GM12865 (cell line): Measurements from ENCODE around the gene VRK1.

Experiments
- DNase-seq: peaks from one replicate; pipeline ENCODE4 v3.0.0; 2010; ENCODE audit warnings: low read depth
- H3K4me3 ChIP-seq: 2 replicates; pipeline ENCODE4 v1.5.1; 2011; ENCODE audit warnings: mild to moderate bottlenecking, low read depth, low read length, control low read depth
- TF ChIP-seq, protein P1 (sequence below): IDR thresholded peaks from 2 replicates; pipeline ENCODE4 v1.5.1; 2011; ENCODE audit warnings: low read length, control low read depth, low read depth, inconsistent platforms; ENCODE audit not compliant: insufficient read depth; ENCODE audit errors: missing control alignments

VRK1 gene

DNA sequence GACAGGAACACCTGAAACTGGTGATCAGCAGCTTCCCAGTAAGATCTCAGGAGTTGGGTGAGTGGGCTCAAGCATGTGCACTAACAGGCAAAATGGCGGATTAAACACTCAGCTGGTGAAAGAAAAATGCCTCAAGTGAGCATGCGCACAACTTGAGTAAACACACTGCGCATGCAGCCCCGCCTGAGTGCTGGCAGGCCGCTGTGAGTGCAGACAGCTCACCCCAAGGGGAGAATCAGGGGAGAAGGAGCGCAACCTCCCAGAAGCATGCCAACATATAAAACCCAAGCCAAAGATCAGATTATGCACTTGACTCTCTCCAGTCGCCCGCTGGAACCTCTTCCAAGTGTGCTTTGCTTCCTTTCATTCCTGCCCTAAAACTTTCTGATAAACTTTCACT lies 125.8 kb downstream of the VRK1 start:
- TF ChIP-seq, protein P1, sequence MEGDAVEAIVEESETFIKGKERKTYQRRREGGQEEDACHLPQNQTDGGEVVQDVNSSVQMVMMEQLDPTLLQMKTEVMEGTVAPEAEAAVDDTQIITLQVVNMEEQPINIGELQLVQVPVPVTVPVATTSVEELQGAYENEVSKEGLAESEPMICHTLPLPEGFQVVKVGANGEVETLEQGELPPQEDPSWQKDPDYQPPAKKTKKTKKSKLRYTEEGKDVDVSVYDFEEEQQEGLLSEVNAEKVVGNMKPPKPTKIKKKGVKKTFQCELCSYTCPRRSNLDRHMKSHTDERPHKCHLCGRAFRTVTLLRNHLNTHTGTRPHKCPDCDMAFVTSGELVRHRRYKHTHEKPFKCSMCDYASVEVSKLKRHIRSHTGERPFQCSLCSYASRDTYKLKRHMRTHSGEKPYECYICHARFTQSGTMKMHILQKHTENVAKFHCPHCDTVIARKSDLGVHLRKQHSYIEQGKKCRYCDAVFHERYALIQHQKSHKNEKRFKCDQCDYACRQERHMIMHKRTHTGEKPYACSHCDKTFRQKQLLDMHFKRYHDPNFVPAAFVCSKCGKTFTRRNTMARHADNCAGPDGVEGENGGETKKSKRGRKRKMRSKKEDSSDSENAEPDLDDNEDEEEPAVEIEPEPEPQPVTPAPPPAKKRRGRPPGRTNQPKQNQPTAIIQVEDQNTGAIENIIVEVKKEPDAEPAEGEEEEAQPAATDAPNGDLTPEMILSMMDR, result no peak
- H3K4me3 ChIP-seq, result no peak overlapping the region
- no peak for DNase-seq

DNA sequence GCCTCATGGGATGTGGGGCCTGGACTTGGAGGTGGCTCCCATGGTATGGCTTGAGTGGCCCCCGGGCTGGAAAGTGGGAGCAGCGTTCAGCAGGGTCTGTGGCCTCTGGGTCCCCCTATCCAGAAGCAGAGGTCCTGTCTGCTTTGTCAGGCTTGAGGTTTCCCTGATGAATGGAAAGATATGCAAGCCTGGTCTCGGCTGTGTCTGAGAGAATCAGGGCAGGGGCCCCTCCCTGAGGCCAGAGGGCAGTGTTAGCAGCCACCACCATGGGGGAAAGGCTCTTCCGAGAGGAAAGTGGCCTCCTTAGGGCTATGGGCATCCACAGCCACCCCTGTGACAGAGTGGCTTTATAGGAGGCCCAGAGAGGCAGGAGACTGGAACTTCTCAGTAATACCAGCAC lies 128.2 kb downstream of the VRK1 start:
- TF ChIP-seq, protein P1, result no peak
- no peak for DNase-seq
- H3K4me3 ChIP-seq, result no peak overlapping the region

DNA sequence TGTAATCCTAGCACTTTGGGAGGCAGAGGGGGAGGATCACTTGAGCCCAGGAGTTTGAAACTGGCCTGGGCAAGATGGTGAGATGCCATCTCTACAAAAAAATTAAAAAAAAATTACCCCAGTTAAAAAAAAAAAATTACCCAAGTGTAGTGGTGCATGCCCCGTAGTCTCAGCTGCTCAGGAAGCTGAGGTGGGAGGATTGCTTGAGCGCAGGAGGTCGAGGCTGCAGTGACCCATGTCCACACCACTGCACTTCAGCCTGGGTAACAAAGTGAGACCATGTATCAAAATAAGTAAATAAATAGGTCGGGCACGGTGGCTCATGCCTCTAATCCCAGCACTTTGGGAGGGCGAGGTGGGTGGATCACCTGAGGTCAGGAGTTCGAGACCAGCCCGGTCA lies 128.8 kb downstream of the VRK1 start:
- H3K4me3 ChIP-seq, result no peak overlapping the region
- TF ChIP-seq, protein P1, result no peak
- peak; percentile 21 for DNase-seq

DNA sequence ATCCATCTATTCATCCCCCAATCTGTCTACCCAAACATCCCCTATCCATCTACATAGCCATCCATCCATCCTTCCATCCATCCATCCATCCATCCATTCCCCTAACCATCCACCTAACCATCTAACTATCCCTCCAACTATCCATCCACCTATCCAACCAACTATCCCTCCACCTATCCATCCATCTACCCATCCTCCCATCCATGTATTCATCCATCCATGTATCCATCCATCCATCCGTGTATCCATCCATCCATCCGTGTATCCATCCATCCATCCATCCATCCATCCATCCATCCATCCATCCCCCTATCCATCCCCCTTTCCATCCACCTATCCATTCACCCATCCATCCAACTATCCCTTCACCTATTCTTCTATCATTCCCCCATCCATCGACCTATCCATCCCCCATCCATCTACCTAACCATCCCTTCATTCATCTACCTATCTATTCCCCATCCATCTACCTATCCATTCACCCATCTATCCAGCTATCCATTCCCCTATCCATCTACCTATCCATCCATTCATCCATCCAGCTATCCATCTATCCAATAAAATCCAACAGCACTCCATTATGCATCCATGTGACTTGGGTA lies 131.7 kb downstream of the VRK1 start:
- no peak overlapping the region for H3K4me3 ChIP-seq
- TF ChIP-seq, protein P1, result no peak

DNA sequence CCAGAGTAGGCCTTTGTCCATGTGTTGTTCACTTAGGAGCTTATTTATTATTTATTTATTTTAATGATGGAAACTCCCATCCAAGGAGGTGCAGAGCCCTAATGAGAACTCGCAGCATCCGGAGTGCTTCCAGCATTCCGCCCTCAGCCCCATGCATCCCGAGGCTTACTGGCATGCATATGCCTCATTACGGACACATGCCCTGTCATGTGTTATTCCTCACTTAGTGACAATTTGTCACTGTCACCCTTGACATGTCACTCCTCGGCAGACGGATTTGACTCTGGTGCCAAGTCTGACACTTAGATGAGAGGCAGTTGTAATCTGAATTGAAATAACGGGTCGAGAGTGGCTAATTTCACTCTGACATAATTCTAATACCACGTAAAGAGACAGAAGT lies 132.8 kb downstream of the VRK1 start:
- TF ChIP-seq, protein P1, result no peak
- no peak overlapping the region for H3K4me3 ChIP-seq
- DNase-seq, result no peak

More for the DNA sequence above, 131.7 kb downstream of the VRK1 start:
- DNase-seq, result no peak

DNA sequence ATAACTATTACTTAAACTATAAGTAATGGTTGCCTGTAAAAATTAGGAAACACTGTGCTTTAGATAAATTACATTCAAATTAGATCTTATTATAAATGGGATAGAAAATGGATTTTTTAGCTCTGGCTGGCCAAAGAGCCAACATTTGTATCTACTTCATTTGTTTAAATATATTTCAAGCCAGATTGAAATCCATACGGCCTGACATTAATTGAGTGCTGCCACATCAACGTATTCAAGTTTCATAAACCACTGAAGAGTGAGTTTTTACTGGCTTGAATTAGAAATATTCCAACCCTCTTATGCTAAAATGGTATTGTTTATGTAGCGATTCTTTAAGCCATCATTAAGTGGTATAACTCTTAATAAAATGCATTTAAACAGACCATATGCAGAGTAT lies 133.3 kb downstream of the VRK1 start:
- TF ChIP-seq, protein P1, result no peak
- no peak for DNase-seq
- no peak overlapping the region for H3K4me3 ChIP-seq
